ENCODE measurements around the gene AP1G1.

Gene AP1G1

GRCh38 chr16:71808593-71809459 is at the start of gene AP1G1:
Gene AP1G1, minus strand, starts transcription at chr16:71808834. Its CDS starts 19,355 bp downstream, at chr16:71789479.
- Mint-ChIP-seq H3K4me1 (peaks cover 21% of the 10 kb centered on the region), H3K36me3 (peaks cover 50% of the 10 kb centered on the region), H3K4me3 (peak within 1 kb of the TSS; percentile 91), H3K27ac (peak within 1 kb of the TSS; percentile 100), H3K9me3 (no peaks in the 10 kb centered on the region)
- DNase-seq (ENCODE audit: low spot score in 2 of 2) = peak; percentile 78 to 94
- peak; percentile 96 for ATAC-seq

- Mint-ChIP-seq H3K9me3 (no peaks in the 10 kb centered on the region), H3K4me3 (peak overlapping the region; percentile 60), H3K4me1 (peaks cover 68% of the 10 kb centered on the region), H3K27ac (peak overlapping the region; percentile 91), H3K36me3 (peaks cover 70% of the 10 kb centered on the region)
- DNase-seq (ENCODE audit: low spot score in 2 of 2) (peak; percentile 34 to 86), ATAC-seq (peak; percentile 97)
Observed at GRCh38 chr16:71855937-71856662, 47.5 kb upstream of the AP1G1 start.

- Mint-ChIP-seq H3K27ac (peak overlapping the region; percentile 91), H3K4me1 (peaks cover 73% of the 10 kb centered on the region), H3K36me3 (peaks cover 75% of the 10 kb centered on the region), H3K4me3 (no peak overlapping the region), H3K9me3 (no peaks in the 10 kb centered on the region)
- ATAC-seq = no peak
- DNase-seq (ENCODE audit: low spot score in 2 of 2) = no peak
Observed at GRCh38 chr16:71854369-71854948, 45.8 kb upstream of the AP1G1 start.

DNA sequence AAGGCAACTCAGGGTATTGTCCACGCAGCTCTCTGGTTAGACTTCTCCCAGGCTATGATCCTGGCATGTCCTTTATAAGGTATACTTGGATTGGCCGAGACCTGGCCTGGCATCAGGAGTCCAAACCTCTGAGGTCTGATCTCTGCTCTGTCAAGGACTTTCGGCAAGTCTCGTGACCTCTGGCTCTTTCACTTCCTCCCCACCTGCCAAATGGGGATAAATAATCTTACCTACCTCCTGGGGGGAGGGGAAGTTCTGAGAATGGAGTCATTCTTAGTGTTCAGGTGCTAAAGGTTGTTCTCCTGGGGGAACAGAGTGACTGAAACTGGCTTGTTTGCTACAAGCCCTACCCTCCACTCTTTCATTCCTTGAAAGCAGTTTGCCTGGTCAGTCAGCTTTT is 44.8 kb upstream of the AP1G1 start:
- no peak for ATAC-seq
- Mint-ChIP-seq H3K36me3 (peaks cover 76% of the 10 kb centered on the region), H3K9me3 (no peaks in the 10 kb centered on the region), H3K4me3 (no peak overlapping the region), H3K4me1 (peaks cover 81% of the 10 kb centered on the region), H3K27ac (peak overlapping the region; percentile 91)
- no peak for DNase-seq (ENCODE audit: low spot score in 2 of 2)

GRCh38 chr16:71852561-71852960 is 43.9 kb upstream of the AP1G1 start:
- Mint-ChIP-seq H3K4me3 (no peak overlapping the region), H3K27ac (peak overlapping the region; percentile 91), H3K36me3 (peaks cover 79% of the 10 kb centered on the region), H3K9me3 (no peaks in the 10 kb centered on the region), H3K4me1 (peaks cover 90% of the 10 kb centered on the region)
- DNase-seq (ENCODE audit: low spot score in 2 of 2) = no peak
- ATAC-seq = no peak

DNA sequence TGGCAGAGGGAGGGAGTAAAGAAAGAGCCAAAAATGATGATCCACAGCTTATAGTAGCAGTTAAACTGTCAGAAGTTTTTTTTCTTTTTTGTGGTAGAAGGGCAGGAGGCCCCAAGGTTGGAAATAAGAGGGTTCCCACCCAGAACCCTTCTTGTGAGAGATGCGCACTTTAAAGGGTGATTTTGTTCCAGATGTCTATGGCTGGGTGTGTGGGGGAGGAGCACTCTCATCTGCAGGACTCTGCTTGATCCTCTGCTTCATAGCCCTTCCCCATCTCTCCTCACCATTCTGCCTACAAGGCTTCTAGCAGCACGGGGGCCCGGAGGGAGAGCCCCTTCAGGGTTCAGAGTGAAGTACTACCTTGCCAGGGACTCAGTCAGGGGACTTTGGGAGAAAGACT is 43.5 kb upstream of the AP1G1 start:
- Mint-ChIP-seq H3K4me1 (peaks cover 90% of the 10 kb centered on the region), H3K36me3 (peaks cover 79% of the 10 kb centered on the region), H3K27ac (peak overlapping the region; percentile 91), H3K9me3 (no peaks in the 10 kb centered on the region), H3K4me3 (no peak overlapping the region)
- no peak for DNase-seq (ENCODE audit: low spot score in 2 of 2)
- no peak for ATAC-seq

DNA sequence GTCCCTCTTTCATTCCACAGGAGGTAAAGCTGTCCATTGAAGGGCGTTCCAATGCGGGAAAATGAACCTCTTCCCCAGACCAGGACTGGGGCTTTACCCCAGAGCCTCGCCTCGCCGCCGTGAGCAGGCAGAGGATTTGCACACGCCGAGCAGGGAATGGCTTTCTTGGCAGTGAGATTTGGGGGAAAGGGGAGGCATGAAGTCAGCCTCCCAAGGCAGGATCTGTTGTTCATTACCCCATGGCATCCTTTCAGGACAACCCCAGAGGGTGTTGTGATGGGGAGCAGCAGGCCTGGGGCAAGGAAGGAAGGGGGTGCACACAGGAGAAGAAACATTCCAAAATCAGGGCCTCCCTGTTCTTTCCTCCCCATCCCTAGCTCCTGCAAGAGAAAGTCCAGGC is 43.1 kb upstream of the AP1G1 start:
- H3K4me3 Mint-ChIP-seq = no peak overlapping the region
- peaks cover 90% of the 10 kb centered on the region for H3K4me1 Mint-ChIP-seq
- H3K9me3 Mint-ChIP-seq = no peaks in the 10 kb centered on the region
- ATAC-seq (no peak), DNase-seq (ENCODE audit: low spot score in 2 of 2) (no peak)
- H3K27ac Mint-ChIP-seq = peak overlapping the region; percentile 91
- peaks cover 79% of the 10 kb centered on the region for H3K36me3 Mint-ChIP-seq

DNA sequence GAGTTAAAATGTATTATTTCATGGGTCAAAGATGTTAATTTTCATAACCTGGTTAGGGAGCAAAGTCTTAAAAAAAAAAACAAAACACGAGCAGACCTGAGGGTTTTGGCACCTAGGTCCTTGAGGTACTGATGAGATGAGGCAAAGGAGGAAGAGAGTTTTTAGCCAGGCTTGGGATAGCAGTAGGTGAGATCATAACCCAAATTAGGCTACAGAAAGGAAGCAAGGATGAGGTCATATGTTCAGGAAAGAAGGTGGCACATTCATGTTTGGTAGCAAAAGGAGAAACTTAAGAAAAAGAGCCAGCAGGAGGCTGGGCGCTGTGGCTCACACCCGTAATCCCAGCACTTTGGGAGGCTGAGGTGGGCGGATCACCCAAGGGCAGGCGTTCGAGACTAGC is 40.0 kb upstream of the AP1G1 start:
- Mint-ChIP-seq H3K27ac (no peak overlapping the region), H3K4me1 (peaks cover 72% of the 10 kb centered on the region), H3K4me3 (no peak overlapping the region), H3K9me3 (no peaks in the 10 kb centered on the region), H3K36me3 (peaks cover 73% of the 10 kb centered on the region)
- no peak for DNase-seq (ENCODE audit: low spot score in 2 of 2)
- ATAC-seq = no peak

DNA sequence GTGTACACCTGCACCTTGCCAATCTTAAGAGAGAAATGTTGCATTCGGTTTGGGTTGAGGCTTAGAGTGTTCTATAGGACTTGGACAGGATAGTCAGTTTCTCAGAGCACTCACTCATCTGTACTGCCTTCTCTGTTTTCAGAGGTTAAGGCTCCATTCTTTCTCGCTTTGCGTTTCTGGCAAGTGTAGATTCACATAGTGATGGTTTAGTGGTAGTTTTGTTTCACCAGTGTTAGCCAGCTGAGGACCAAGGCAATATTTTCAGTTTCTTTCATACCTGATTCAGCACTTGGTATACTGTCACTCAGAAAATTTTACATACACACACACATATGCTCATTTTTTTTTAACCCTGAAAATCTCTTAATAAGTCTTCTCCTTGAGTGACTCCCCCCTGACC is 38.5 kb upstream of the AP1G1 start:
- DNase-seq (ENCODE audit: low spot score in 2 of 2) (no peak), ATAC-seq (no peak)
- Mint-ChIP-seq H3K27ac (peak overlapping the region; percentile 97), H3K4me3 (peak overlapping the region; percentile 90), H3K36me3 (peaks cover 60% of the 10 kb centered on the region), H3K9me3 (no peaks in the 10 kb centered on the region), H3K4me1 (peaks cover 67% of the 10 kb centered on the region)

- ATAC-seq (no peak), DNase-seq (ENCODE audit: low spot score in 2 of 2) (no peak)
- H3K36me3 Mint-ChIP-seq = peaks cover 57% of the 10 kb centered on the region
- peak overlapping the region; percentile 97 for H3K27ac Mint-ChIP-seq
- peaks cover 64% of the 10 kb centered on the region for H3K4me1 Mint-ChIP-seq
- peak overlapping the region; percentile 90 for H3K4me3 Mint-ChIP-seq
- no peaks in the 10 kb centered on the region for H3K9me3 Mint-ChIP-seq
Observed at GRCh38 chr16:71846431-71846830, 37.8 kb upstream of the AP1G1 start.

DNA sequence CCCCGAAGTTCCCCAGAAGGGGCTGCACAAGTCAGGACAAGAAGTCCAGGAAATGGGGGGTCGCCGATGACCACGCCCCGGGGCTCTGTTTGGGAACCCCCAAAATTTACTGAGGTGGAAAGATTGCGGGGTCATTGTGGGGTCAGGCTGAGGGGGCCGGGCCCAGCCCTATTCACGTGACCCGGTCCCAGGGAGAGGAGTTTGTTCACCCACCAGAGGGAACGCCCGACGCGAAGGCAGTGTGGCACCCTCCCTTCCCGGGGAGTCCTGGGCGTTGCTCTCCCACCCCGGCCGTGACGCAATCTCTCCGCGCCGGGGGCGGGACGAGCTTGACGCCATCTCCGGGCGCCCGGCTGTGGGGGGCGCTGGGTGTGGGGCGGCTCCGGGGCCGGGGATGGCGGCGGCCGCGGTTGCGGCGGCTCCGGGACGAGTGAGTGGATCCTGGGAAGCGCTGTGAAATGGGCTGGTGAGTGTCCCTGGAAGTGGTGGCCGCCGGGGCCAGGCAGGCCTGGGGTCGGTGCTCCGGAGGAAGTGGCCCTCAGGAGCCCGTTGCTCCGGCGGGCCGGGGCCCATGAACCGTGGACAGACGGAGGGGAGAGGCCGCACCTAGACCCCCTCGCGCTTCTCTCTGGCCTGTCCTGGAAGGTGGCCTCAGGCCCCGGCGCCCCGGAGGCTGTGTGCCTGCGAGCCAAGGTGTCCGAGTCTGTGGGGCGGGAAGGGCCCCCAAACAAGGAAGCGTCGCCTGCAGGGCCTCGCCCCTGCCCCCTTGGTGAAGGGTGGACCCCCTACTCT is 37.2 kb upstream of the AP1G1 start, which contains the start of gene ATXN1L:
ATXN1L (plus strand) TSS at position 338 of the 792 bp plus-strand sequence. CDS start 3,765 bp downstream, outside the sequence.
- H3K4me3 Mint-ChIP-seq = peak within 1 kb of the TSS; percentile 90
- peaks cover 51% of the 10 kb centered on the region for H3K36me3 Mint-ChIP-seq
- peaks cover 61% of the 10 kb centered on the region for H3K4me1 Mint-ChIP-seq
- DNase-seq (ENCODE audit: low spot score in 2 of 2) (peak; percentile 98 to 100), ATAC-seq (peak; percentile 91)
- peak within 1 kb of the TSS; percentile 97 for H3K27ac Mint-ChIP-seq
- H3K9me3 Mint-ChIP-seq = no peaks in the 10 kb centered on the region

DNA sequence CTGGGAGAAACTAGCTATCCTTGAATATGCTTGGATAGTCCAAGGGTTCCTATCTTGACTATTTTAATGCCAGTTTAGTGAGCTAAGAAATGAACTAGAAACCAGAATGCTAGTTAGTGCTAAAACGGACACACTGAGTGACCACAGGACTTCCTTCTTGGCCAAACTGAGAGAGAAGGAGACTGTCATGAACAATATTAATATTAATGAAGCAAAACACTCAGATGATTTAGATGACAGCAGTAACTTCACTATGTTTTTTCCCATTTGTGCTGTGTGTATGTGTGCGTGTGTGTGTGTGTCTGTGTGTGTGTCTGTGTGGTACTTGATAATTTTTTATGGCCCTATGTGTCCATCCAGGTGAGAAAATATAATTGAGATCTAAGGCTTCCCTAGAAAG is 34.9 kb upstream of the AP1G1 start:
- Mint-ChIP-seq H3K4me3 (no peak overlapping the region), H3K4me1 (peaks cover 45% of the 10 kb centered on the region), H3K9me3 (no peaks in the 10 kb centered on the region), H3K27ac (no peak overlapping the region), H3K36me3 (peaks cover 28% of the 10 kb centered on the region)
- ATAC-seq = no peak
- no peak for DNase-seq (ENCODE audit: low spot score in 2 of 2)

DNA sequence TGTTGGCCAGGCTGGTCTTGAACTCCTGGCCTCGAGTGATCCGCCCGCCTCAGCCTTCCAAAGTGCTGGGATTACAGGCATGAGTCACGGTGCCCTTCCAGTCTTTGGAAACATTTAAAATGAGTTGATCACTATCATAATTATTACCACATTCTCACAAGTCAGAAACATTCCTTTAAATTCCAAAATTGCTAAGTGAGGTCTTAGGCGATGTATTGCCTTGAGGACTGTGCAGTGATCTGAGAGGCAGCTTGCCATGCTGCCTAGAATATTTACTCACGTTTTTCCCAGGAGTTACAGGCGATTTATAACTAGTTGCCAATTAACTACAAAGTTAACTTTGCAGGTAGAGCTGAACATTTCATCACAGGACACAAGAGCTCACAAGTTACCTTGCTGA is 31.4 kb upstream of the AP1G1 start:
- Mint-ChIP-seq H3K4me3 (no peak overlapping the region), H3K36me3 (peaks cover 1% of the 10 kb centered on the region), H3K9me3 (no peaks in the 10 kb centered on the region), H3K4me1 (peaks cover 18% of the 10 kb centered on the region), H3K27ac (no peak overlapping the region)
- DNase-seq (ENCODE audit: low spot score in 2 of 2) (no peak), ATAC-seq (no peak)

DNA sequence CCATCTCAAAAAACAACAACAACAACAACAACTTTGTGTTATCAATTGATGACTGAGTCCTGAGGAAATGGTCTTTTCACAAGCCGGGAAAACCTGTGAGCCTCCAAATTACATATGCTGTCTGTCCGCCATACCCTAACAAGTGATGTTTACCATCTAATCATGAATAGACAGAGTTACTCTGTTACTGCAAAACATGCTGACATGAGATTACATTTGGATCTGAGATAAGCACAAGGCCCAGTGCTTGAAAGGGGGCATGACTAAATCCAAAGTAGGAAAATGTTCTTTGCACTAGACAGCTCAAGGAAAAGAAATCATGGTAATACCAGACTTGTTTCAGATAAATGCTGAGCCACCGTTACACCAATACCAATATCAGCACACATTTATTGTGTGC is 28.5 kb upstream of the AP1G1 start:
- H3K4me1 Mint-ChIP-seq = peaks cover 4% of the 10 kb centered on the region
- no peak for ATAC-seq

DNA sequence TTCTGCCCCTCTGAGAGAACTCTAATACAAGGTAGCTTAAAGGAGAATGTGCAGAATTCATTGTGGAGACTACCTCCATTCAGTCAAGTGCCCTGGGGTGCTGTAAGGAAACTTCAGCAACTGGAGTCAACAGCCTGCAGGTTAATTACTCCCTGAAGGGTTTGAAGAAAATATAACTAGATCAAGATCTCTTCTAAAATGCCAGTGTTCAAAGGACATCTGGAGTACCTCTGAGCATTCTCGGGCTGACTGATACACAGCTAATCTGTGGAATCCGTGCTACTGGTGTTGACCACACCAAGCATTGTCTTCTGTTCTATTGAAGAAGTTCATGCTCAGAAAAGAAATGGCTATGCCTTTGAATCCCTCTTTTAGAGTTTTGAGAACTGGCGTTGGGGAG is 25.7 kb upstream of the AP1G1 start:
- H3K36me3 Mint-ChIP-seq = no peaks in the 10 kb centered on the region
- no peak overlapping the region for H3K4me3 Mint-ChIP-seq
- DNase-seq (ENCODE audit: low spot score in 2 of 2) = no peak
- H3K9me3 Mint-ChIP-seq = no peaks in the 10 kb centered on the region
- H3K27ac Mint-ChIP-seq = no peak overlapping the region
- H3K4me1 Mint-ChIP-seq = no peaks in the 10 kb centered on the region
- no peak for ATAC-seq

More for the DNA sequence above, 28.5 kb upstream of the AP1G1 start:
- no peak for DNase-seq (ENCODE audit: low spot score in 2 of 2)
- H3K27ac Mint-ChIP-seq = no peak overlapping the region
- no peaks in the 10 kb centered on the region for H3K9me3 Mint-ChIP-seq
- H3K4me3 Mint-ChIP-seq = no peak overlapping the region
- H3K36me3 Mint-ChIP-seq = no peaks in the 10 kb centered on the region
